Skin of body (tissue), 2 donors: ENCODE measurements around the gene TKT. TPM values are rescaled to one million over a fixed set of nuclear protein-coding genes. Genes with fewer than 3 reads are reported as not detected.
"Not testable (repeated sequence)": the region's sequence is repeated elsewhere in the genome, so short reads cannot be mapped to it uniquely, and the experiment has no call there.

ENCODE experiments used
- DNase-seq: peaks from one replicate; lab custom pipeline; 2025; lab: John Stamatoyannopoulos, UW
- total RNA-seq: library from RNA; depleted of rRNA; stranded (reverse); fragments of >200 nt; gene quantifications from one replicate; pipeline ENCODE4 v1.2.3, GENCODE V29; 2014

The TKT gene
- 159 TPM for total RNA-seq

- peak; percentile 71 for DNase-seq
These were observed at the start of gene TKT for GRCh38 chr3:53255775-53256703. TKT (minus strand) TSS chr3:53256022; CDS start chr3:53255942, 80 bp downstream.

- DNase-seq: no peak
These were observed 48.1 kb upstream of the TKT start for GRCh38 chr3:53303957-53304356.

GRCh38 chr3:53303549-53303948 is 47.7 kb upstream of the TKT start:
- DNase-seq: no peak

GRCh38 chr3:53300826-53301225 is 45.0 kb upstream of the TKT start:
- no peak for DNase-seq

GRCh38 chr3:53299611-53300023 is 43.8 kb upstream of the TKT start:
- DNase-seq: peak; percentile 70

- DNase-seq: no peak
These were observed 39.6 kb upstream of the TKT start for GRCh38 chr3:53295410-53295809.

- DNase-seq: no peak
These were observed 38.0 kb upstream of the TKT start for GRCh38 chr3:53293867-53294266.

- no peak for DNase-seq
These were observed 32.4 kb upstream of the TKT start for GRCh38 chr3:53288214-53288613.

- no peak for DNase-seq
These were observed 31.4 kb upstream of the TKT start for GRCh38 chr3:53287131-53287629.

- DNase-seq: no peak
These were observed 30.9 kb upstream of the TKT start for GRCh38 chr3:53286727-53287126.

GRCh38 chr3:53282581-53282980 is 26.8 kb upstream of the TKT start:
- no peak for DNase-seq

- DNase-seq: no peak
These were observed 22.8 kb upstream of the TKT start for GRCh38 chr3:53278667-53279066.

- DNase-seq: no peak
These were observed 19.2 kb upstream of the TKT start for GRCh38 chr3:53274938-53275605.

- DNase-seq: no peak
These were observed 17.4 kb upstream of the TKT start for GRCh38 chr3:53273146-53273670.

- no peak for DNase-seq
These were observed 14.4 kb upstream of the TKT start for GRCh38 chr3:53269888-53270880.

- DNase-seq: not testable (repeated sequence)
These were observed 13.4 kb upstream of the TKT start for GRCh38 chr3:53269193-53269592.

- no peak for DNase-seq
These were observed 11.9 kb upstream of the TKT start for GRCh38 chr3:53267766-53268165.

- no peak for DNase-seq
These were observed 8.9 kb upstream of the TKT start for GRCh38 chr3:53264718-53265117.

GRCh38 chr3:53263907-53264306 is 8.1 kb upstream of the TKT start:
- DNase-seq: no peak

GRCh38 chr3:53261712-53262111 is 5.9 kb upstream of the TKT start:
- no peak for DNase-seq

GRCh38 chr3:53260286-53260785 is 4.5 kb upstream of the TKT start:
- DNase-seq: no peak
